GM19467 (cell line): ENCODE data around the gene MGAT3.

Source experiments
- ATAC-seq: cut with Tn5 transposase; IDR thresholded peaks from one replicate; pipeline ENCODE4 v1.9.1; 2021; ENCODE audit warnings: mild to moderate bottlenecking, moderate library complexity; ENCODE audit not compliant: unreplicated experiment

The MGAT3 gene

DNA sequence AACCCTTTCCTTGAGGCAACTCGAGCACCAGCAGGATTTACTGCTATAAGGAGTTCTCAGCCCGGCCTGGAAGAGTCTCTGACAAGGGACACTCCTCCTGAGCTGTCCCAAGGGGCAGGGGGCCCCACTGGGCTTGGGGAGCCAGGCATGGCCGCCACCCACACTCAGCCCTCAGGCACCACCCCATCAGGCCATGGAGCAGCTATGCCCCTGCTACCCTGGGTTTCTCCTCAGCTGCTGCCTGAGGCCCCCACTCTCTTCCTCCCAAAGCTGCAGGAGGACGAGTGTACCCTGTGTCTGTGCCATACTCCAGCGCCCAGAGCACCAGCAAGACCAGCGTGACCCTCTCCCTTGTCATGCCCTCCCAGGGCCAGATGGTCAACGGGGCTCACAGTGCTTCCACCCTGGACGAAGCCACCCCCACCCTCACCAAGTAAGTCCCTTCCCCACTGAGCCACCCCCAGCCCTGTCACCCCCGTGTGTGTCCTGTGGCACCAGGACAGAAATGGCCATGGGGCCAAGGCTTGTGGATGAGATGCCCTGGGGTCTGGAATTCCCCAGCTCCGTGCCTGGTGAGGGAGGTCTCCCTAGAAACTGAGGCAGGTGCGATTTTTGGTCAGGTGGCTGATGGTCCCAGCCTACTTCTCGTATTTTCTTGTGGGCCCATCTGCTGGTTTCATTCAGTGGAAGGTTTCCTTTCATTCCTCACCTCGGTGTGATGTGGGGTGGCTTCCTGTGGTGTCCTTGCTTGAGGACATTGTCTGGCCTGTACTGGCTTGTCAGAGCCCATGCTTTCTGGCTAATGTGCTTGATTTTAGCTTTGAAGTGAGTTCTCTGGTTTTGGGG lies 28.8 kb upstream of the MGAT3 start:
- no peak for ATAC-seq

DNA sequence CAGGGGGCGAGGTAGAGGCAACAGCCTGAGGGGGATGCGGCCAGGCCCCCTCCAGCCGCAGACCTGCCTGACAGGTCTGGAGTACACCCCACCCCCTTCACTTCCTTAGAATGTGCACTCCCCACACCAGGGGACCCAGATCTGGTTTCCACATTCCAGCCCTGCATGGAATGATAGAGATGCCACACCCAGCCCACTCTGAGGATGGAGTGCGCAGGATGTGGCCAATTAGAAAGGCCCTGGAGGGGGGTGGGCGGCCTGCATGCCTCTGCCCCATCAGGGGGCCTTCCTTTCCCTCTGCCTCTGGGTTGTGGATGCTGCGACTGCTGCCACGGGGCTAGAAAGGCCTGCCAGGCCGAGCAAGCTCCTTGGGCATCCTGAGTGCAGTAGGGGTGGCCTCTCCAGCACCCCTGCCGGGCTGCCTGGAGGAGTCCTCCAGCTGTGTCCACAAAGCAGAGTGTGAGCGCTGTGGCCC lies 28.2 kb upstream of the MGAT3 start:
- ATAC-seq = no peak

DNA sequence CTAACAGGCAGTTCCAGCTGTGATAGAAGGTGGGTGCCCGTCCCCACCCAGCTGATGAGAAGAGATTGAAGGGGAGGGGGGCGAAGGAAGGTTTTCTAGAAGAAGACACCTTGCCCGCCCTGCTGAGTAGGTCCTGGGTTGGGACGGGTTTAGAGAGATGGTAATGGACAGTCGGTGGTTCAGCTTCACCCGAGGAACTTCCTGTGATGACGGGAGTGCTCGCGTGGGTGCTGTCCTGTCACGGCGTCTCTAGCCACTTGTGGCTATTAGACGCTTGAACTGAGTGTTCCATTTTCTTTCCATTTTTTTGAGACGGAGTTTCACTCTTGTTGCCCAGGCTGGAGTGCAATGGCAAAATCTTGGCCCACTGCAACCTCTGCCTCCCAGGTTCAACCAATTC lies 27.6 kb upstream of the MGAT3 start:
- no peak for ATAC-seq

DNA sequence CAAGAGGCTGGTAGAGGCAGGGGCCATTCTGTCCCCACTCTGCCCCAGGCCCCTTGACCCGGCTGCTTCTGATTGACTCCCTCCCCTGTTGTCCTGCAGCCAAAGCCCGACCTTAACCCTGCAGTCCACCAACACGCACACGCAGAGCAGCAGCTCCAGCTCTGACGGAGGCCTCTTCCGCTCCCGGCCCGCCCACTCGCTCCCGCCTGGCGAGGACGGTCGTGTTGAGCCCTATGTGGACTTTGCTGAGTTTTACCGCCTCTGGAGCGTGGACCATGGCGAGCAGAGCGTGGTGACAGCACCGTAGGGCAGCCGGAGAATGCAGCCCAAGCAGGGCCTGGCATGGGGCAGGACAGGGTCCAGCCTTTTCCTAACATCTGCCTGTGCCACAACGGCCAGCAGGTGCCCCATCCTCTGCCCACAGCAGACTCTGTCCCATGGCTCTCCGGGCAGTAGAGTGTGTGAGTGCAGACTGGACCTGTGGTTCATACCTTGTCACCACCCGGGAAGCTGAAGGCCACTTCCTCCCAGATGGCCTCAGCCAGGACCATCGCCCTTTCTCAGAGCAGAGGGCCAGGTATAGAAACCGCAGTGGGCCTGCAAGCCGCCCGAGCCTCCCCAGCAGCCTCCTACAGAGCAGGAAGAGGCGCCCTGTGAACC lies 26.8 kb upstream of the MGAT3 start:
- ATAC-seq = no peak

DNA sequence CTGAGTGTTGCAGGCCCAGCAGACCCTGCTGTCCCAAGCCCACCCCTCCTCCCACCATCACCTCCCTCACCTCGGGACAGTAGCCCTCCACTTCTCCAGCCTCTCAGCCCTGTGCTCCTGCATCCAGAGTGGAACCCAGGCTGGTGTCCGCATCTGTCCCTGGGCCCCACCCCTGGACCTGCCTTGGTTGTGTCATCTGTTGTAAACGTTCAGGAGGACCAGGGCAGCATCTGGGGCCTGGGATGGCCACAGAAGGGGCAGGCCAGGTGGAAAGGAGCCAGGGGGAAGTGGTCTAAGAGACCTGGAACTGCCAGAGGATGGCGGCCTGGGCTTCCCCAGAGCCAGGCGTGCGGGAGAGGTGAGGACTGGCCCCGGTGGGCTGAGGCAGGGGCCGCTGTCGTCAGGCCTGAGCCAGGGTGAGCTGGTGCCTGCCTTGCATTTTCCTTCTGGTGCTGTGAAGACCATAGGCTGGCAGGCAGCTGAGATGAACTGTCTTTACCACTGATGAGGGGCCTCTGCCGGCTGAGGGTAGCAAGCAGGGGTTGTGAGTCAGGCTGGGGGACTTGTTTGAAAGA lies 26.1 kb upstream of the MGAT3 start:
- no peak for ATAC-seq

DNA sequence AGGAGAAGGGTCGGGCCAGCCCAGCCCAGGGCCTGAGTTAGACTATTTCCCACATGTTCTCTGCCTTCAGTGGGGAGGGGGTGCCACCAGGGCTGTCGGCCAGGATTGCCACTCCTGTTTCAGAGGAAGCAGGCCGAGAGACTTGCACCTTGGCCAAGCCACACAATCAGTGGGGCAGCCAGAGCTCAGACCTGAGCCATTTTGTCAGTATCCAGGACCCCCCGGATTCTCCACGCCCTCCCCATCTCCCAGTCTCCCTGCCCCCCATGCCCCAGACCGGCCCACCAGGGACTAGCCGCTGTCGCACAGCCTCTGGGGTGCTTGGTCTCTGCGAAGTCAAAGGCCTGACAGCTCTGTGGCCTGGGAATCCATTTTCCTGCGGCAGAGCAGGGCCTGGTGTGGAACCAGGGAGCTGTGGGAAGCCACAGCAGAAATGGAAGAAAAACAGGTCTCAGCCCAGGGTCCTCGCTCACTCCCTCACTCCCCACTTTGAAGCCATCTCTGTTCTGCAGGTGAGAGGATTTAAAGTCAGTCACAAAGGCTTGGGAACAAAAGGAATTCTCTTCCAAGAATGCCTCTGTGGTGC lies 25.5 kb upstream of the MGAT3 start:
- ATAC-seq = no peak

DNA sequence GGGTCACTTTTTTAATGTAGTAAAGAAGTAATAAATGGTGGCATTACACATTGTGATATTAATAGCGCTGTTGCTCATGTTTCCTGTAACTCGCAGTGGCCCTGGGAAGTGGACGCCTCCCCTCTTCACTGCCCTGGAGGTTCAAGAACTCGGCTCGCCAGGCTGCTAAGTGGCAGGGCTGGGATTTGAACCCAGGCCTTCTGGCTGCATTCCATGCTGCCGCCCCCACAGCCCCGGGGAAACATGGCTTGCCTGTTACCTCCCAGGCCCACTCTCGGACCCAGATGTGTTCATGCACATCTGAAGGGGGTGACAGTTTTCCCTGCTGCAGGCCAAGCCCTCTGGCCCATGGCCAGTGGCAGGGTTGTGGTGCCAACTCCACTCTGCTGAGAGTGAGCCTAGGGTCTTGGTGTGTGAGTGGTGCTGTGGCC lies 25.0 kb upstream of the MGAT3 start:
- ATAC-seq = no peak

DNA sequence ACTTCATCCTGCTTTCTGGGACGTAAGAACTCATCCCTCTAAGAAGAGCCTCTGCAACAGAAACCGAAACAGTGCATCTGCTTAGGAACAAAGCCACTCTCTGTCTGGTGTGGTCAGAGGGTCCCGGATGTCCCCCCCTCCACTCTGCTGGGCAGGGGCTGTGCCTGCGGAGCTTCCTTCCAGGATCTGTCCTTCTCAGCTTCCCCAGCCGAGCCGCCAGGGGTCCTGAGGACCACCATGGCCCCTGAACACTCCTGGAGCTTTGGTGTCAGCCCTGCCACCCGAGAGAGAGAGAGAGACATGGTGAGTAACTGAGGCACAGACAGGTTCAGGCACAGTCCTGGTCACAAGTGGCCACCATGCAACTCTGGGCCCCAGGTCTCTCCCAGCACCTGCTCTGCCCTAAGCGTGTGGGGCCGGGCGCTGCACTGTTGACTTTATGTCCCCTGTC lies 24.4 kb upstream of the MGAT3 start:
- ATAC-seq = no peak

DNA sequence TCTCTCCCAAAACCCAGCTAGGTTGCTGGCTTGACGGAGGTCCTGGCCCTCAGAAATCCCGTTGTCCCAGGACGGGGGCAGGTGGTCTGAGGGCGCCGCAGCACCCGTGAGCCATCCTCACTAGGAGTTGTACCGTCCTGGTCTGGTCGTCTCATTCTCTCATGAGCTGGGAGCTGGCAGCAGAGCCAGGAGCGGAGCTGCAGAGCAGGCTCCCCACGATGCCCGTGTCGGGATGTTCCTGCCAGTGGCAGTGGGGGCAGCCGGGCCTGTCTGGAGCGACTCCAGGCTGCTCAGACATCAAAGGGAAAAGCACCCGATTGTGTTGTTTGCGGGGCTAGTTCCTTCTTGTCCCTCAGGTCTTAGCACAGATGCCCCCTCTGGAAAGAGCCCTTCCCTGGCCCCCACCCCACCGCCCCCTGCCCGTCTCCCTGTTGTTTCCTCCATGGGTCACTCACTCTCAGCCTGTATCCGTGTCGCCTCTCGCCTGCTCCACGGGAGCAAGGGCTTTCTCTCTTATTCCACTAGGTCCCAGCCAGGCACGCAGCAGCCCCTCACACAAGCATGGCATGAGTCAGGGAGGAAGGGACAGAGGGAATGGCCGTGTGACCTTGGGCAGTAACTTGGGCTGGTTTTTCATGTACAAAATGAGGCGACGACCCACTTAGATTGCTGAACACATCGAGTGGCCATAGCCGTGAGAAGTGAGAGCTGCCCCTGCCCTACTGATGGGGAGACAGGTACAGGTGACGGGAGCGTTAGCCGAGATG lies 23.2 kb upstream of the MGAT3 start:
- no peak for ATAC-seq

DNA sequence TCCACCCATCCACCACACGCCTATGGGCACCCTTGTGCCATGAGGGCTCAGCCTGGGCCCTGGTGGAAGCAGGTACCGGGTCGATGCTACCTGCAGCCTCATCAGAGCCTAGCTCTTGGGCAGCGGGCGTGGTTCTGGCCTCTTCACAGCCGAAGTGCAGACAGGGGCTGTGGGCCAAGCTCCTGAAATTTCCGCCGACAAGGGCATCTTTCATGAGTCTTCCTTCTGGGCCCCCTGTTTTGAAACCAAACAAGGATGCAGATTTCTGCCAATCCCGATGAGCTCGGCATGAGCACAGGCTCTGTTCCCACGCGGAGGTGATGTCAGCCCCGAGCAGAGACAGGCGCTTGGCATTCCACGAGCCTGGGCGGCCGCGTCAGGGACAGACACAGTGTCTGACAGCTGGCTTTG lies 22.6 kb upstream of the MGAT3 start:
- ATAC-seq = no peak

DNA sequence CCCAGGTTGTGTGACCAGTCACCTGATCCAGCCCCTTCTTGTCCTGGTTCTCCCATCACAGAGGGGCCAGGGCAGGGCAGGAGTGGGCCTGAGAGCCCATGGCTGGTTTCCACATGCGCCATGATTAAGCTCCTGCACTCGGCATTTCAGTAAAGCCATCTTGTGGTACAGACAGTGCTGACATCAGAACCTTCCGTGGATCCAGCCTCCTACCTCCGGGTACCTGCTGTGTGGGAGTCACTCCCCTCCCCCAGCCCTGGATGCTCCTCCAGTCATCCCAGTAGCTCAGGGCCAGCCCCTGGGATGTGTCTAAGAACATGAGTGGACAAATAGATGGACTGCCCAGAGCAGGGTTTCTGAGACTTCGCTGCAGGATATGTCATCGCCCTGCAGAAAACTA lies 22.1 kb upstream of the MGAT3 start:
- no peak for ATAC-seq

DNA sequence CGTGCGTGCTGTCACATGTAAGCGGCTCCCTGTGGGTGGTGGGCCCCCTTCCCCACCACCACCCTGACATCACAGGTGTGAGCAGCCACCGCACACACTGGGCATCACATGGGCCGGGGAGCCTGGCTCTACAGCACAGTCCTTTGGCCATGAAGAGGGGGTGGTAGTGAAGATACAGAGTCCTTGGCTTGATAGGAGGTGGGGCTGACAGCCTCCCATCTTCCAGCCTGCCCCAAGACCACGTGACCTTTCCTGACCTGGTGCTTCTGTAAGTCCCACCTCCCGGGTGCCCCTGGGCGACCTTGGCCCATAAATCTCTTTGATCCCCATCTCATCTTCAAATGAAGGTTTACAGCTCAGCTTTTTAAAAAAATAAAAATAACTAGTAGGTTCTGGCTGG lies 21.2 kb upstream of the MGAT3 start:
- no peak for ATAC-seq

DNA sequence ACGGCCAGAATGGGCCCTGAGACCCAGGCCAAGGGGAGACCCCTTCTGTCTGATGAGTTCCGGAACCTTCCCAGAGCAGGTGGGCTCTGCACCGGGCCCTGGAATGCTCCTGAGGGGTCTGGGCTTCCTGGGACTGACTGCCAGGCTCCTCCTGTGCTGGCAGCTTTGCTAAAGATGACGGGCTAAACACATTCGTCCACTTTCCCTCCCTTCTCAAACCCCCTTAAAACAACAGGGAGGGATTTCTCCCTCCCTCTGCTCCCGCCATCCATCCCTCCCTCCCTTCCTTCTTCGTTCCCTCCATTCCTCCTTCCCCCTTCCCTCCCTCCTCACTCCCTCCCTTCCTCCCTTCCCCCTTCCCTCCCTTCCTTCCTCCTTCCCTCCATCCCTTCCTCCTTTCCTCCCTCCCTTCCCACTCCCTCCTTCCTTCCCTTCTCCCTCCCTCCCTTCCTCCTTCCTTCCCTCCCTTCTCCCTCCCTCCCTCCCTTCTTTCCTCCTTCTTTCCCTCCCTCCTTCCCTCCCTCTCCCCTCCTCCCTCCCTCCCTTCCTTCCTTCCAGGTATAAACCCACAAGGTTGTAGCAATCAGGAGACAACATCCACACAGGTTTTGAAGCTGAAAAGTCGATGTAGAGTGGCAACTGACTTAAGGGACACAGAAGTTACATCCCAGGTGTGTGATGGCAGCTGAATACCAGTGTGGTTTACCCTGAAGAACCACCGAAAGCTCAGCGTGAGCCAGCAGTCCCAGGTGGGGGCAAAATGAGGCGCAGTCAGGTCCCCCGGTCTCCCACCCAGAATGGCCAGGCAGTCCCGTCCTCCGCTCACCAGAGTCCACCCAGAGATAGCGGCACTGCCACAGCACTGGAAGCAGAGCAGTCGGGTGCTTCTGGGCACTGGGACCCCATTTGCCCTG lies 18.8 kb upstream of the MGAT3 start:
- ATAC-seq = no peak

DNA sequence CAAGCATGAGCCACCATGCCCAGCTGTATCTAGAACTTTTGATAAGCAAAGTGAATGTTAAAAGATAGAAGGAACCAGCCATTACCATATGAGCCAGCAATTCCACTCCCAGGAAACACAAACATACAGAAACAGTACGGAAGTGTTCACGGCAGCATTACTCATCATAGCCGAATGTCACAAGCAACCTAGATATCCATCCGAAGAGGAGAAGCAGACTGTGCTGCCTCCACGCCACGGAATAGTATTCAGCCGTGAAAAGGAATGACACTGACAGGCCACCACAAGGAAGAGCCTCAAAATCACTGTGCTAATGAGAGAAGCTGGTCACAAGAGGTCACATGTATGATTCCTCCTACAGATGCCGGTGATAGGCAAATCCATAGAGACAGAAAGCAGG lies 17.6 kb upstream of the MGAT3 start:
- ATAC-seq = no peak

DNA sequence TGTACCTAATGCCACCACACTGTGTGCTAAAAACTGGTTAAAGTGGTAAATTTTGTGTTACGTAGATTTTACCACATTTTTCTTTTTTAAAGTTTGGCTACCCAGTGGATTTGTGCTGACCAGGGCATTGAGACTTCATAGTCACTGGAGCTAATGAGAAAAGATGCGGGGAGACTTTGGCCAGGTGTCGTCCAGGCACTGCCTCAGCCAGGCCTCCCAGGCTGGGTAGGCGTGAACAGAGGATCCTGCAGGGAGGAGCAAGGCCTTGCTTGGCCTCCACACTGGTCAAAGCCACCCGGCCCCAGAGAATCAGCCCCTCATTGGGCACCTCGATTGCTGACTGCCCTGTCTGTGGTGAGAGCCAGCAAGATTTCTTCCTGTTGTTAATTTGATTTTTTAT lies 13.4 kb upstream of the MGAT3 start:
- ATAC-seq = no peak

DNA sequence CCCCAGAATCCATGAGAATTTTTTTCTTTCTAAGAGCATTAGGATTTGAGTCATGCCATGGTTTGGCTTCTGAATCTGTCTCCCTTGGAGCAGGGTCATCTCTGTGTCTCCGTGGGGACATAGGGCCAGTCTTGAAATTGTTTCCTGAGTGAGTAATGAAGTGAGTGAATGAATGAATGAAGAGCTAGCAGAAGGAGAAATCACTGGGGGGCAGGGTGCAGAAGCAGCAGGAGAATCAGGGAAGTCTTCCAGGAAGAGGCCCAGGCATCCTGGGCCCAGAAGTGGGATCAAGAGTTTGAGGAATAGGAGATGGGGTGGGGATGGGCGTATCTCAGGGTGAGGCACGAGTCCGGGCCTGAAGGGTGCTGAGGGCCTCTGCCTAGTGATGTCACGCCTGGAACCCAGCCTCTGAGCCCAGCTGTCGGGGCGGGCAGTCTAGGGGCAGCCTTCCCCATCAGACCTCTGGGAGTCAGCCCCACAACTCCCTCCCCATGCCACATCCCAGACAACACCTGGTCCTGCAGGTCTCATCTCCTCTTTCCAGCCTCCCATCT lies 12.5 kb upstream of the MGAT3 start:
- no peak for ATAC-seq

DNA sequence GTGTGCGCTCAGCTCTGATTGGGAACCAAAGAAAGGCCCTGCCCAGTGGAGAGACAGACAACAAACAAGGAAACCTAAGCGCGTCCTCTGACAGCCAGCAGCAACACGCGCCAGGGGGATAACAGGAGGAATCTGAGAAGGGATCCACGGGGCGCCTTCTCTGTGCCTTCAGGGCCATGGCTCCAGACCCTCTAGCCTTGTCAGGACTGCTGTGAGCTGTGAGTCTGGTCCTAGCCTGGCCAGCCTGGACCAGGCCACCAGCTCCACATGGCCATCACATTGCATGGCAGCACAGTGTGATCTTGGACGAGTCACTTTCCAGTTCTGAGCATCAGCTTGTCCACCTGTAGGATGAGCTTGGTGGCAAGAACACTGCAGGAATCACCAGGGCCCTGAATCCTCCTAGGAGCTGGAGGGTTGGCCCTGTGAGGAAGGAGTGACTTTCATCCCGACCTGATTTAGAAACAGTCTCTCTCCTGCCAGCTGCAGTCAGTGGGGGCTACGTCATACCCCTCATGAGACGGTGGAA lies 11.8 kb upstream of the MGAT3 start:
- ATAC-seq = no peak

DNA sequence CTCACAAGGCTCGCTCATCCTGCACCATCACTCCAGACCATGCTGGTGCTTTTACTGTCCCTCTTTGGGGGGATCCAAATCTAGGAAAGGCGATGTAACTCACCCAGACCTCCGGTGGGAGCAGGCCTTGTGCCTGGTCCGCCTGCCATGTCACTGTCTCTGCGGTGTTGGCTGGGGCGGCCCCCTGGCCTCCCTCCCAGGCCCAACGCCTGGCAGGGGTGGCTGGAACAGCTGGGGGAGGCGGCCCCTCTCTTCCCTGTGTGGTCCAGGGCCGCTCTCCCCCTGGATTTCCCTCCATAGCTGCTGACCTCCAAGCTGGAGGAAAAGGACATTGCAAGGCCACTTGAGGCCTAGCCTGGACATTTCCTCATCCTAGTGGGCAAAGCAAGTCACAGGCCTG lies 11.1 kb upstream of the MGAT3 start:
- no peak for ATAC-seq

DNA sequence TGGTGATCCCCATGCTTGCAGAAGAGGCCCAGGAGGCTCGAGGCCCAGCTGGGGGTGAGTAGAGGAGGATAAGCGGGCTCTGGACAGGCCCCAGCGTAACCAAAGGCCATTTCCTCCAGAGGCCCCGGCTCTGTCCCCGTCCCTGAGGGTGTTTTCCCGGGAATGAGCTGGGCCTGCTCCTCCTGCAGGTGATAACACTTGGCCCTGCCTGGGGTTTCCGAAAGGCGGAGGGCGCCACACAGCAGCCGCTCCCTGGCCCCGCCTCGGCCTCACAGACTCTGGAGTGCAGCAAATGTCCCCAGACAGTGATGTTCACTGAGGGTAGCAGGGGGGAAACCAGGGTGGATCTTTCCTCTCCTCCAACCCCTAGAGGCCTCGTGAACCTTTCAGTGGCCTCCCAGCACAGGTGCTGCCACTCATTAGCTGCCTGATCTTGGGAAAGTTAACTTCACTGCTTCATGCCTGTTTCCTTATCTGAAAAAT lies 10.5 kb upstream of the MGAT3 start:
- ATAC-seq = peak; percentile 38
